Stimulated activated CD4-positive, alpha-beta T cell treated with anti-CD3 and anti-CD28 coated beads, TNF-alpha, amount 100 ng/mL, for 1 hour (primary cell): ENCODE results near the gene CBX6.

Experiments used
- DNase-seq, 3 donors: peaks; one replicate each; pipeline ENCODE4 v3.0.0-alpha.2; 2020; ENCODE audit warnings: low read depth in 3 of 3, low spot score in 1 of 3

CBX6 gene

DNA sequence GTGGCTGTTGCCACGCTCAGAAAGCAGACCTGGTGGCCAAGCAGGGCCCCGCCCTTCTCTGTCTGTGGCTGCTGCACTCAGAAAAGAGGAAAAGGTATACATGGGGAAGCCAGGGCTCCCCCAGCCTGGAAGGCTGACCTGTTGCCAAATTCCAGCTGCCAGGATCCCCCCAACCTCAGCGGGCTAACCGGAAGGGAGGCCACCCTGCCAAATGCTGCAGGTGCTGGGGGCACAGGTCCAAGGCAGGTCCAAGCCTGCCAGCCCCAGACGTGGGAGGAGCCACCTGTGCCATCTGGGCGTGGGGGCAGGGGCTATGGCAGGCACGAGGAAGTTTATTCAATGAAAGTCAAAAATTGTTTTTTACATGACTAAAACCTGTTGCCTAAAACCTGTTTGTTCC is 30.8 kb downstream of the CBX6 start:
- no peak for DNase-seq

DNA sequence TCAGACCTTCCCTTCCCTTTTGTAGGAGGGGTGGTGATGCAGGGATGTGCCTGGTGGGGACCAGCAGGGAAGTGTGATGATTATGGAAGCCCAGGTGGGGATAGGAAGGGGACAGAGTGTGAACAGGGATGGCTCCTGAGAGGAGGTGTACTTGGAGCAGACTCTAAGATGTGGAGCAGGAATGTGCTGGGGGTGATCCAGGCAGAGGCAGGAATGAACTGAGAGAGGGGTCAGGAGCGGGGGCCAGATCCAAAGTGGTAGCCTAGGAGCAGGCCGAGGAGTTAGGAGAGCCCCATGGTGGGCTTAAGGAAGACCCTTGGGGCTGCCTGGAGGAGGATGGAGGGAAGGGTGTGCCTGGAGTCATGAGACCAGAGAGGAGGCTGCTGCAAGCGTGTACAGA is 31.9 kb downstream of the CBX6 start:
- no peak for DNase-seq

DNA sequence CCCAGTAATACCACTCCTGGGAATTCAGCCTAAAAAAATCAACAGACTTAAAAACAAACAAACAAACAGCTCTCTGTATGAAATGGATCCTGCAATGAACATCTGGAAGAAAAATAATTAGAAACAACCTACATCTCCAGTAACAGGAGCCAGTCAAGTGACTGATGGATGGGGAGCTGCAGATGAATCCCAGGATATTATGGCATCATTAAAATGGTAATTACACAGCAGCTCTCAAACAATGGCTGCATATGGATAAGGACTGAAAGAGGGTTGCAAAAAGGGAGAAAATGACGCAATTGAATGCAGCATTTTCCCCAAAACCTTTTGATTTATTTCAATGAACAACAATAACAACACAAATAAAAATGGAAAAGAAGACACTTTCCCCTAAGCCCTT is 32.3 kb downstream of the CBX6 start:
- no peak for DNase-seq

DNA sequence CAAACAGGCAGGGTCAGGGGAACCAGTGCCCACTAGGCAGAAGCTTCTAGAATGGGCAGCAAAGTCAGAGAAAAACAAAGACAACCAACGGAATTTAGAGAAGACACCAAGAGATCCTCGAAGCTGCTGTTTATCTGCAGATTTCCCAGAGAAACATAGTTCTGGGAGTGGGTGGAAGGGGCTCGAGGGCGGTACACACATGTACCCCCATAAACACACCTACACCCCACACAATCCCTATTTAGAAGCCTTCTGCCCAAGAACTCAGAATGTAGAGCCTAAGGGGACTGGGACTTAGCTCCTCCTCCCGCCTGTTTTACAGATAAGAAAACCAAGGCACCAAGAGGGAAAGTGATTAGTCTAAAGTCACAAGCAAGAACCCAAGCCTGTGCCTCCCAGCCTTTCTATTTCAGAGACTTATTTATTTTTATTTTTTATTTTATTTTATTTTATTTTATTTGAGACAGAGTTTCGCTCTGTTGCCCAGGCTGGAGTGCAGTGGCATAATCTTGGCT is 34.5 kb downstream of the CBX6 start:
- DNase-seq: no peak

DNA sequence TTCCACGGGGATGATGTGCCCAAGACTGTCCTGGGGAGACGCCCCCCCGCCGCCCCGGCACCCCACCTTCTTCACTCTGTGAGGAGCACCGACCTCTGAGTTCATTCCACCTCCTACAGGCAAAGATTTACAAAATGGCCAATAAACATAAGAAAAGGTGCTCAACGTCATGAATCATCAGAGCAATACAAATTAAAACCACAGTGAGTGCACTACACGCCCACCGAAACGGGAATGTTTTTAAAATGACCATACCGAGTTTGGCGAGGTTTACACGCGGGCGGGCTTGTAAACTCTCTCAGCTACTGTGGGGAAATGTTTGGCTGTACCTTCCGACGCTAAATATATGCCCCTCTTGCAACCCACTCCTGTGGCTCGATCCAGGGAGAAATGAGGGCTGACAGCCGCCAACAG is 36.1 kb downstream of the CBX6 start:
- DNase-seq: no peak

DNA sequence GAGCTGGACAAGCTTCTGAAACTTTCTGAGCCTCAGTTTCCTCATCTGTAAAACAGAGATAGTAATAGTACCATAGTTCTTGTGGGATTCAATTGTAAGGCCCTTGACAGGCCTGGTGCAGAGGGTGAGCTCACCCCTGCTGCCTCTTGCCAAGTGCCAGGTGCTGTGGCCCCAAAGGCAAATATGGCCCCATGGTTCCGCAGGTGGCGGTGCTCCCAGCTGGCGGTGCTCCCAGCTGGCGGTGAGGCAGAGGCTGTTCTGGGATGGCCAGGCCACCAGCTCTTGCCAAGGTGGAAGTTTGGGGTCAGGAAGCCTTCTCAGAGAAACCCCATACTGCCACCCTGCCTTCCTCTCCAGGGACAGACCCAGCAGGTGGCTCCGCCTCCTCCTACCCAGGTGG is 37.0 kb downstream of the CBX6 start:
- DNase-seq: no peak

DNA sequence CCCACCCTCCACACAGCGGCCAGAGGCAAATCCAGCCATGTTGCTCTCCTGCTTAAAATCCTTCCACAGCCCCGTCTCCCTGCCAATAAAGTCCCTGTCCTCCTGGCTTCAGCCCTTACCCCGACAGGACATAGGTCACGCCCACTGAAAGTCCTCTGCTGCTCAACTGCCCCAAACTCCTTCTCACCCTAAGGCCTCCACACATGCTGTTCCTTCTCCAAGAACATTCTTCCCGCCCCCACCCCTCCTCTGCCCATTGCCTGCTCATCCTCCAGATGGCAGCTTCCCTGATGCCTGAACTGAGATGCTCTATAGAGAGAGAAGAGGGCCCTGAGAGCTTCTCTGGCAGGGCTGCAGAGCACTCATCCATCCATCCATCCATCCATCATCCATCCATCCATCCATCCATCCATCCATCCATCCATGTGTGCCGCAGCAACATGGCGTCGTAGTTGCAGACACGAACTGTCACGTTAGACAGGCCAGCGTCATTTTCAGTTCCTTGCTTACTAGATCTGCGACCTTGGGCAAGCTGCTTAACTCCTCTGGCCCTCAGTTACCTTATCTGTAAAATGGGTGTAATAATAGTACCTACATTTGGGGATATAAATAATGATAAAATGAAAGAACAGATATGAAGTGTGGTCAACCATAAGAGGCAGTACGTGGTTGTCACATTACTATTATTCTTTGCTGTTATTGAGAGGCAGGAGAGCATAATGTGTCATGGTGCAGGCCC is 37.6 kb downstream of the CBX6 start:
- no peak for DNase-seq

DNA sequence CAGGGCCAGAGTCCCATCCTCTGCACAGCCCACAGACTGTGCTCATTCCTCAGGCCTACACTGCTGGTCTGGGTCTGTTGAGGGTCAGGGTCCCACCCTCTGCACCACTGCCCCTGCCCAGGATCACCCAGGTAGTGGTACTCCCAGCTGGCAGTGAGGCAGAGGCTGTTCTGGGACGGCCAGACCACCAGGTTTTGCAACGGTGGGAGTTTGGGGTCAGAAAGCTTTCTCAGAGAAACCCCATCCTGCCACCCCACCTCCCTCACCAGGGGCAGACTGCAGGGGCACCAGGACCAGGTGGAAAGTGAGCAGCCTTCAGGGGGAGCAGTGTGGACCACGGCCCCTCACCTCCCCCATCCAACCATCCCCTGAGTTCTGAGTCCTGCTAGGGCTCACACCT is 39.0 kb downstream of the CBX6 start:
- DNase-seq: no peak

DNA sequence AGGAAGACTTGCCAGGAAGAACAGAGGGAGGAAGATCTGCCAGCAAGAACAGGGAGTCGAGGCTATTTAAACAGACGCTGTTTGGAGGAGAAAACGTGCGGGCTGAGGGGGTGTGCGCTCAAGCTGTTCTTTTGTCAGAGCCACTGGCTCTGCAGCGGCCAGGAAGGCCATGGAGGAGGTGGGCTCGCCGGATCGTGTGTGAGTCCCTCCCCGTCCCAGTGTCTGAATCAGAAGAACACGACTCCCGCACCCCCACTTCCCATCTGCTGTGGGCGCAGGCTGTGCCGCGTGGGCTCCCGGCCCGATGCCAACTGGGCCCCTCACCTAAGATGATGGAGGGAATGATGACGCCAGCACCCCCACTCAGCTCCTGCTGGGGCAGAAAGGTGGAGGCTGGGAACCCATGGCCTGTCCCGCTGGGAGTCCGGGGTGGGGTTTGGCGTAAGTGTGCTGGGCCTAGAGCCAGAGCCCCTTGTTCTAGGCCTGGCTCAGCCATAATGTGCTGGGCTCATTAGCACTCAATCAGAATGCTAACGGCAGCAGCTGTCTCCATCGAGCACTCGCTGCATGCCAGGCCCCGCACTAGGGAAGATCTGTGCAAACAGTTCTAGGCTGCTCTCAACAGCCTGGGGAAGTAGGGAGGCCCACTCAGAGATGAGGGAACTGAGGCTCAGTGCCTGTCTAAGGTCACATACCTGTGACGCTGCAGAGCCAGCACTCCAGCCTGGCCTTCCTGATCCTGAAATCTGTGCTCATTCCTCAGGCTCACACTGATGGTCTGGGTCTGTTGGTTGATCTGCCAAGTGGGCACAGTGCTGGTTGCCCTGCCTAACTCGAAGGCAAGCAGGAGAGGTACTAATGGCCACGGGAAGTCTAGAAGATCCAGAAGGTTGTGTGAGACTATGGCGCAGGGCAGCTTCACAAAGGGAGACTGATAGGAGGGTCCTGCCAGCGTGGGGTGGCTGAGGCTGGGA is 39.7 kb downstream of the CBX6 start:
- no peak for DNase-seq

DNA sequence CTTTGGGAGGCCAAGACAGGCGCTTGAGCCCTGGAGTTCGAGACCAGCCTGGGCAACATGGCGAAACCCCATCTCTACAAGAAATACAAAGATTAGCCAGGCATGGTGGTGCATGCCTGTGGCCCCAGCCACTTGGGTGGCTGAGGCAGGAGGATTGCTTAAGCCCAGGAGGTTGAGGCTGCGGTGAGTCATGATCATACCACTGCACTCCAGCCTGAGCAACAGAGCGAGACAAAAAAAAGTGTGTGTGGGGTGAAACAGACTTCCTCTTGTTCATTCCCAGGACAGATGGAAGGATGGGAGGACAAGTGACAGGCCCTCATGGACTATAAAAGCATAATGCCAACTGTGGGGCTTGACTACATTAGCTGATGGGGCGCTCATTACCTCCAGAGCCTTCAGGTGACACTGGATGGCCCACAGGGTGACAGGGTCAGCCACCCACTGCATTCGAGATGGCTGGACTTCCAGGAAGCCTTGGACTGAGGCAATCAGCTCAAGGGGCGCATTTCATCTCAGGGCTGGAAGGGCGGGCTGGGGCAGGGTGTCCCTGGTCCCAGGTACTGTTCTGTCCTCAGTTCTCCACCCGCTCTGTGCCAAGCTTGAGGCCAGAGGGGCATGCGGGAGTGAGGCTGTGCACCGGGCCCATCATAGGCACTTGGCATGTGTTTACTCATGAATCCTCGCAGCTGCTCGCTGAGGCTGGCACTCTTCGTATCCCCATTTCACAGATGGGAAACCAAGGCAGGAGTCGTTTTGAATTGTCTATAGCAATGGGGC is 40.7 kb downstream of the CBX6 start:
- DNase-seq: no peak

DNA sequence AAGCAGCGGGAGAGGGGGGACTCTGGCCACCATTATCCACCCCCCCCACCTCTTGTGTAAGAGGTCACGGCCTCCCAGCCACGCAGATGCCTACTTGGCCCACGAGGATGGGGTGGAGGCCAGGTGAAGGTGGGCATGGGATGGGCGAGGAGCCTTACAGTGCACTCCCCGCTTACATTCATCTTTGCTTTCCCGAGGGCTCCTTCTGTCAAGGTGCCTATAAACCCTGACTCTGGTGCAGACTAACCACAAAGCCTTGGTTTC is 41.2 kb downstream of the CBX6 start:
- no peak for DNase-seq

DNA sequence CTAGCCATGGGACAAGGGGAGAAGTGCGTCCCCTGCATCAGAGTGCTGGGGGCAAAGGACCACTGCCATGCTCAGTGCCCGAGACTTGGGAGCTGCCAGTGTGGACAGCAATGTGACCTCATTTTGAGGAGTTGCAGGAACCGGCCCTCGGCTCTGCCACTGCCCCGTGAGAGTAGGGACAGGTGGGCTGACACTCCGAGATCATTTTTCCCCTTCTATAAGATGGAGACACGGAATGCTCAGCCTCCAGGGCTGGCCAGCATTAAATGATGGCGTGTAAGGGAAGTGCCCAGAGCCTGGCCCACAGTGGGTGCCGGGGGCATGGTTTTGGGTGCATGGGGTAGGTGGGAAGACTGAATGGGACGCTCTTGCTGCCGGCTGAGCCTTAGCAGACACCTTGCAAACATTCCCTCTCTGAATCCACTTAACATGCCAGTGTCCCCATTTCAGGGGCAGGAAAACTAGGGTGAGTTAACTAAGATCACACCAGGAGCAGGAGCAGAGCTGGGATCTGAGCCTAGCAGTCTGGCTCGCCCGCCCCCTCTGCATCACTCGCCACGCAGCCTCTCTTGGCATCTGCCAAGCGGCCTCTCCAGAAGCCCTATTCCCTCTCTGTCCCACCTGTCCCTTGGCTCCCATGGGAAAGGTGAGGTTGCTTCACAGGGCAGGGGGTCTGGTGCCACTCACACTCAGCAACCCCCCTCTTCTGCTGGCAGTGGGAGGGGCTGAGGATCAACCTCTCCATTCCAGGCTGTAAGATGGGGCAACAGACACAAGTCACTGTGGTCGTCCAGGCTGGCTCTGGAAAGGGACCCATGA is 41.8 kb downstream of the CBX6 start:
- DNase-seq: no peak

DNA sequence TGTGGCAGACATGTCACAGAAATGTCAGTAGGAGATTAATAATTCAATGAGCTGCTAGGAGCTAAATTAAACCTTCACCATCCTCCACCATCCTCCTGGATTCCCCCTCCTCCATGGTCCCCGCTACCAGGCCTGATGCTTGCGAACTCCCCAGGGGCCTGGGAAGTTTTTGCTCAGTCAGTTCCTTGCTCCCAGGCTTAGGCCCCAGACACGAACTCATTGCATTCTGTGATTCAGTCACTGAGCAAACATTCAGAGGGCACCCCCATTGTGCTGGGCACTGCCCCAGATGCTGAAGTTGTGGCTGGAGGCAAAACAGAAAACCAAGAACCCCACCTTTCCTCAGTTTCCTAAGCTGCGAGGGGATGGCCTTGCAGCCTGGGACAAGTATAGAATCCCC is 42.5 kb downstream of the CBX6 start:
- DNase-seq: no peak

DNA sequence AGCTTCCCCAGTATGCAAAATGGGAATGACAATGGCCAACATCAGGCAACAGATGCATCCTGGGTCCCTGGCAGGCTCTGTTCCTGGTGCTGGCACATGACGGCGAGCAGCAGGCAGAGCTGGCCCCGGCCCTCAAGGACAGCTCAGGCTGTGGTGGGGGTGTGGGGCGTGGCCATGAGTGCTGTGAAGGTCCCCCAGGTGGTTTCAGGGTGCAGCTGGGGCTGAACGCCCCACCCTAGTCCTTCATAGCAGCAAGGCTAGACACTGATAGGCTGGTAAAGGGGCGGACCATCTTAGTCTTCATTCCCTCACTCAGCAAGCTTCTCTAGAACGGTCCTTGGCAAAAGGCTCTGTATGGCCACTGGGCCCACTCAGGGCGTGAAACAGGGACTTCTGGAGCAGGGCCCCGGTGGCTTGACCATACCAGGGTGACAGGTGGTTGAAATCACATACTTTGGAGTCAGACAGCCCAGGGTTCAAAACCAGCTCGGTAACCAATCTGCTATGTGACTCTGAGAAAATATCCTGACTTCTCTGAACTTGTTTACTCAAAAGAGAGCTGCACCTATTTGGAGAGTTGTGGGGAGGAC is 43.3 kb downstream of the CBX6 start:
- no peak for DNase-seq

DNA sequence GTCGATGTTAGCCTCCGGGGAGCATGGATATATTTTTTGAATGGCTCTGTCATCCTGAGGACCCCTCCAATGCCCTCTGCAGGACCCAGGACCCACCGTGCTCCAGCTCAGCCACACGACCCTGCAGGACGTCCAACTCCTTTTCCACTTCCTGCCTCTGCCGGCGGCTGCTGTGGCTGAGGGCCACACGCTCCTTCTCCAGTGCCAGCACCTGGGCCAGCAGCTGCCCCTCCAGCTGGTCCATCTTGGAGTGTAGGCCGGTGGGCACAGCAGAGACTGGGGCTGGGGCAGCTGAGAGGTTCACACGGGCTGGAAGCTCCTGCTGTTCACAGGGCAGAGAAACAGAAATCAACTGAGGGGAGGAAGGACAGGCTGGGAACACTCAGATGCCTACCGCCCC is 43.8 kb downstream of the CBX6 start:
- no peak for DNase-seq

DNA sequence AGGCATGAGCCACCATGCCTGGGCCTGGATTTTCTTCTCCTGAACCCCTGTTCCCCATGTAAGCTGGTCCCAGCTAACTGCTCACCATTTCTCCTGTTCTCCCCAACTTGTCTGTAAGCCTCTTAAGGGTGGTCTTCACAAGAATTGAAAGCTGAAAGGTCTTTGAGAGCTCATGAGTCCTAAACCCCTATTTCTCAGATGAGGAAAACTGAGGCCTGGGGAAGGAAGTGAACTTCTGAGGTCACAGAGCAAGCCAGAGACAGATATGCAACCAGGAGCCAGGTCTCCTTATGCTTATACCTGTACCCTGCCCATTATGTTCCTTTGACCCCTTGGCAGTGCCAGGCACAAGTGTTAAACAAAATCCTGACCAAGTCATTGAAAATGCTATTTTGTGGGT is 44.5 kb downstream of the CBX6 start:
- DNase-seq: no peak

DNA sequence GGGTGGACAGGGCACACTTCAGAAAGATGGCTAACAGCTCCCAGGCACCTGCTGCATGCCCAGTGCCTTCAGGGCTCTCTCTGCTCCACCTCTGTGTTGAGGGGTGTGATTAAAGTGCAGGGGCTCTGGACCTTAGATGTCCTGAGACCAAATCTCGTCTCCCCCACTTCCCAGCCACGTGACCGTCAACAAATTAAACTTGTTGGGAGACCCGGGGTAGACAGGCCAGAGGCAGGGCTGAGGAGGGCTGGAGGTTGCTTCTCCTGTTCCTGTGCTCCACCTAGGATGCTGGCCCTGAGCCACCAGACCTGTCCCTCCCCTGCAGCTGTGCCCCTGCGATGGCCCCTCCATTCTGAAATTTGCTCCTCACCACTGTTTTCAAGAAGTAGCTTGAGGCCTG is 45.2 kb downstream of the CBX6 start:
- no peak for DNase-seq

DNA sequence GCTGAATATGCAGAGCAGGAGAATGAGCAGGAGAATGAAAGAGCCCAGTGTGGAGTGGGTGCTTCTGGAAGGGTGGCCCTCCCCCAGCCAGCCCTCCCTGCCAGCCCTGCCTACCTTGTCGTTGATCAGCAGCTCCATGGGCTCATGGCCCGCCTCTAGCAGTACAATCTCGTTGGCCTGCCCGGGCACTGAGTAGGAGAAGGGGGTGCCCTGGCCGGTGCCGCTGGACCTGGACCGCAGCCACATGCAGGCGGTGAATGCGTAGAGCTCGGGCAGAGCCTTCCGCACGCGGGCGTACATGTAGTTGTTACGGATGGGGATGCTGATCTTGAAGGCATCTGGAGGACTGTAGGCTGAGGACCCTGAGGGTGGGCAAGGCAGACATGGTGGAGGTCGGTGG is 45.6 kb downstream of the CBX6 start:
- no peak for DNase-seq

DNA sequence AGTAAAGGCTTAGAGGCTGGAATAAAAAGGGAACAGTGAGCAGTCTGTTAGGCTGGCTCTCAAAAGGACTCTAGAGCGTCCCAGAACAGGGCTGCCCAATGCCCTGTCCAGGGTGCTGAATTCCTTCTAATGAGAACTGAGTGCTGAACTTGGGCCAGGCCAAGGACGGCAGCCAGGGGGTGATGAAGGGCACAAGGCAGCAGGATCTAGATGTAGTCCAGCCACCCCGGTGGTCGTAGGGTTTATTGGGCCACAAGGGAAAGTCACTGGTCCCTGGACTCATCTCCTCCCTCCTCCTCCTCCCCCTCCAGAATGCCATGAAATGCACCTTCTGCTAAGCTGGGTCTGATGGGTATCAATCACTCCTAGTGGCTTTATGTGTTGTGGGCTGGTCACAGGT is 47.4 kb downstream of the CBX6 start:
- DNase-seq: no peak

DNA sequence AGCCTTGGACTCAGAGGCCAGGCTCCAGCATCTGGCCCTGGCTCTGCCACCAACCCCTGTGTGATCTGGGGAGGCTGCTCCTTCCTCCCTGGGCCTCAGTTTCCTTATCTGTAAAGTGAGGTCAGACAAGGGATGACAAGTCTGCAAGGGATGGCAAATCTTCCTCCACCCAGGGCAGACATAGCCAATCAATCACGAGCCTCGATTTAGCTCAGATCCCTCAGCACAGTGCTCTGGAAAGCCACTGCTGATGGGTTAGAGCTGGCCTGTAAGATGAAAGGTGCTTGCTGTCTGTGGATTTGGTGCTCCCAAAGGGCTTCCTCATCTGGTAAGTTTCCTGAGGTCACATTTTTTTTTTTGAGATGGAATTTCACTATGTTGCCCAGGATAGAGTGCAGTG is 48.4 kb downstream of the CBX6 start:
- no peak for DNase-seq

DNA sequence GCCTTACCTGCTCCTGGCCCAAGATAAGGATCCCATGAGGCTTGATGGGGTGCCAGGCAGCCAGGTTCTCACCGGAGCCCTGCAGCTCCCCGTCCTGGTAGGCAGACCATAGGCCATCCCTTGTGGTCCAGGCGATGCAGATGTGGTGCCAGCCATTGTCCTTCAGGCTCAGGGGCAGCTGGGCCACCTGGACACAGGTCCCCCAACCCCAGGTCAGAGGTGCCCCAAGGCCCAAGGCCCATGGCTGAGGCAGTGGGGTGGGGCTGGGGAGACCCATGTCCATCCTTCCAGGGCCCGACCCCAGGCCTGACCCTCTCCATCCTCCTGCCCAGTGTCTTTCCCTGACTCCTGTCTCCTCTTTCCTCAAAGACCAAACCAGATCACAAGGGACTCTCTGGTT is 48.9 kb downstream of the CBX6 start:
- DNase-seq: no peak
